ENCODE results near the gene CBL.

DNA sequence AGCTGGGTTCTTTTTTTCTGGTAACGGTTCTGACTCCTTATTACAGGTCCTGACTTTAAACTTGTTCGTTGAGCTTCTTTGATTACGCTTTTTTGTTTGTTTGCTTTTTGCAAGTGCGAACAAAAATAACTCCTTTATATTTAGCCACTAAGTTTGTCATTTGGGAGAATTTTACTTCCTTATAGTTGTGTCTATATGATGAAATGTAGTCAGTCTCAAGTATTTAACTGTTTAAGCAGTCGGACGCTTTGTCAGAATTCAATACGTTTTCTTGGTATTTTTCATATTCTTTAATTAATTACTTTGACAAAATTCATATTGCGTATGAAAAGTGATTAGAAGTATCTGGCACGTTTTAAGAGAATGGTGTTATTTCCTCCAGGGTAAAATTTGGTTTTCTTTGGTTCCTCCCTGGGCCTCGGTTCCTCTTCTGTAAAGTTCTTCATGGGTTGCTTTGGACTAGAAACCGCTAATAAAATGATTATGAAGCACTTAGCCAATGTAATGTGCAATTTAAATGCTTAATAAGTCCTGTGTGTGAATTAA is 1.3 kb downstream of the CBL start:
- TF ChIP-seq KAT7 (CRISPR knock-in tag; IDR thresholded peaks at IDR 0.05; ENCODE audit: borderline replicate concordance) = no peak
- TF ChIP-seq, protein P1, sequence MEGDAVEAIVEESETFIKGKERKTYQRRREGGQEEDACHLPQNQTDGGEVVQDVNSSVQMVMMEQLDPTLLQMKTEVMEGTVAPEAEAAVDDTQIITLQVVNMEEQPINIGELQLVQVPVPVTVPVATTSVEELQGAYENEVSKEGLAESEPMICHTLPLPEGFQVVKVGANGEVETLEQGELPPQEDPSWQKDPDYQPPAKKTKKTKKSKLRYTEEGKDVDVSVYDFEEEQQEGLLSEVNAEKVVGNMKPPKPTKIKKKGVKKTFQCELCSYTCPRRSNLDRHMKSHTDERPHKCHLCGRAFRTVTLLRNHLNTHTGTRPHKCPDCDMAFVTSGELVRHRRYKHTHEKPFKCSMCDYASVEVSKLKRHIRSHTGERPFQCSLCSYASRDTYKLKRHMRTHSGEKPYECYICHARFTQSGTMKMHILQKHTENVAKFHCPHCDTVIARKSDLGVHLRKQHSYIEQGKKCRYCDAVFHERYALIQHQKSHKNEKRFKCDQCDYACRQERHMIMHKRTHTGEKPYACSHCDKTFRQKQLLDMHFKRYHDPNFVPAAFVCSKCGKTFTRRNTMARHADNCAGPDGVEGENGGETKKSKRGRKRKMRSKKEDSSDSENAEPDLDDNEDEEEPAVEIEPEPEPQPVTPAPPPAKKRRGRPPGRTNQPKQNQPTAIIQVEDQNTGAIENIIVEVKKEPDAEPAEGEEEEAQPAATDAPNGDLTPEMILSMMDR (IDR thresholded peaks at IDR 0.05) = no peak
- TF ChIP-seq, protein P2, sequence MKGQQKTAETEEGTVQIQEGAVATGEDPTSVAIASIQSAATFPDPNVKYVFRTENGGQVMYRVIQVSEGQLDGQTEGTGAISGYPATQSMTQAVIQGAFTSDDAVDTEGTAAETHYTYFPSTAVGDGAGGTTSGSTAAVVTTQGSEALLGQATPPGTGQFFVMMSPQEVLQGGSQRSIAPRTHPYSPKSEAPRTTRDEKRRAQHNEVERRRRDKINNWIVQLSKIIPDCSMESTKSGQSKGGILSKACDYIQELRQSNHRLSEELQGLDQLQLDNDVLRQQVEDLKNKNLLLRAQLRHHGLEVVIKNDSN (CRISPR knock-in tag; IDR thresholded peaks at IDR 0.05) = no peak
- no peak for TF ChIP-seq RORB (CRISPR knock-in tag; IDR thresholded peaks at IDR 0.05)
